Endothelial cell of umbilical vein (primary cell): Measurements from ENCODE around the gene PDSS2. TPM values are rescaled to one million over a fixed set of nuclear protein-coding genes. Genes with fewer than 3 reads are reported as not detected.

ENCODE experiments used
- BruUV-seq: library from RNA; stranded (reverse); fragments of 400-500 nt; replicated peaks from 2 replicates; lab custom pipeline; 2021; lab: Mats Ljungman, UMichigan
- CTCF ChIA-PET: fragments of 300-600, 350-600 bp; sonication (Branson Sonifier 250); formaldehyde crosslinking; loops from one replicate; lab custom pipeline; 2021; ENCODE audit warnings: antibody characterized with exemption, inconsistent platforms; lab: Charles Lee
- POLR2A ChIA-PET: fragments of 300-600, 350-600 bp; sonication (Branson Sonifier 250); formaldehyde crosslinking; loops from one replicate; lab custom pipeline; 2021; ENCODE audit warnings: antibody characterized with exemption, inconsistent platforms; lab: Charles Lee
- DNase-seq: peaks from one replicate; pipeline ENCODE4 v3.0.0-alpha.2; 2011; ENCODE audit warnings: low read depth, low spot score
- FAIRE-seq: peaks from 2 replicates; lab custom pipeline; 2011; peaks lifted over from hg19 to GRCh38; lab: Jason Lieb, UNC
- H2AFZ ChIP-seq: 2 replicates; pipeline ENCODE4 v1.6.0; 2012; ENCODE audit warnings: low read depth, low read length, control low read depth, inconsistent platforms
- H3K27ac ChIP-seq: 2 replicates; pipeline ENCODE4 v1.5.1; 2011; ENCODE audit warnings: low read depth, mild to moderate bottlenecking, control low read depth, low read length, moderate library complexity; ENCODE audit not compliant: insufficient read depth
- H3K27me3 ChIP-seq, 2 experiments: 2 replicates each; pipeline versions ENCODE4 v1.6.0 to v1.6.1; 2011; ENCODE audit warnings: low read length in 2 of 2, mixed read lengths in 1 of 2; ENCODE audit not compliant: control insufficient read depth in 2 of 2, insufficient read depth in 2 of 2
- H3K36me3 ChIP-seq, 2 experiments: 2 replicates in 1 of 2; 3 replicates in 1 of 2; pipeline ENCODE4 v1.5.1; 2011; ENCODE audit warnings: low read length in 2 of 2, mild to moderate bottlenecking in 1 of 2, moderate library complexity in 1 of 2; ENCODE audit not compliant: control insufficient read depth in 2 of 2, insufficient read depth in 2 of 2; ENCODE audit errors: extremely low read depth in 1 of 2
- H3K4me1 ChIP-seq: 3 replicates; pipeline ENCODE4 v1.5.1; 2011; ENCODE audit warnings: mild to moderate bottlenecking, low read length; ENCODE audit not compliant: control insufficient read depth, insufficient read depth; ENCODE audit errors: extremely low read depth
- H3K4me2 ChIP-seq: 2 replicates; pipeline ENCODE4 v1.6.1; 2011; ENCODE audit warnings: low read length, control low read depth, mixed read lengths; ENCODE audit not compliant: insufficient read depth
- H3K4me3 ChIP-seq, 3 experiments: fragments of 200-600 bp in 1 of 3; sonication (generic), shearing (Covaris generic) in 1 of 3; replicated peaks in 1 of 3; 2 replicates each; pipeline ENCODE4 v1.5.1; 2011 to 2016; ENCODE audit warnings: control low read depth in 3 of 3, low read length in 3 of 3, mild to moderate bottlenecking in 2 of 3, inconsistent platforms in 1 of 3, low read depth in 1 of 3, moderate library complexity in 1 of 3; ENCODE audit not compliant: insufficient read depth in 1 of 3
- H3K79me2 ChIP-seq: 2 replicates; pipeline ENCODE4 v1.6.0; 2012; ENCODE audit warnings: low read length, inconsistent platforms; ENCODE audit not compliant: control insufficient read depth, insufficient read depth
- H3K9ac ChIP-seq: replicated peaks from 2 replicates; pipeline ENCODE3; 2011; ENCODE audit warnings: low read length, control low read depth; ENCODE audit not compliant: insufficient read depth; ENCODE audit errors: extremely low read depth
- H3K9me1 ChIP-seq: replicated peaks from 3 replicates; pipeline ENCODE4 v1.6.0; 2011; ENCODE audit warnings: mild to moderate bottlenecking, low read length; ENCODE audit not compliant: control insufficient read depth, insufficient read depth; ENCODE audit errors: extremely low read depth
- H3K9me3 ChIP-seq: replicated peaks from 2 replicates; pipeline ENCODE4 v1.5.1; 2012; ENCODE audit warnings: low read length, inconsistent platforms; ENCODE audit not compliant: control insufficient read depth, insufficient read depth
- H4K20me1 ChIP-seq: replicated peaks from 2 replicates; pipeline ENCODE3; 2011; ENCODE audit warnings: mild to moderate bottlenecking, low read length; ENCODE audit not compliant: control insufficient read depth, insufficient read depth; ENCODE audit errors: extremely low read depth
- CTCF ChIP-seq, 2 donors: IDR thresholded peaks; 1 replicate in 1 of 2; 2 replicates in 1 of 2; pipeline ENCODE4 v1.5.1; 2011; ENCODE audit warnings: low read length in 2 of 2, mild to moderate bottlenecking in 2 of 2, moderate library complexity in 2 of 2, control low read depth in 1 of 2, inconsistent platforms in 1 of 2, low read depth in 1 of 2; ENCODE audit not compliant: insufficient read depth in 1 of 2; ENCODE audit errors: extremely low read depth in 1 of 2
- EZH2 ChIP-seq: IDR thresholded peaks from 2 replicates; pipeline ENCODE4 v1.6.1; 2012; ENCODE audit warnings: borderline replicate concordance, low read depth, mild to moderate bottlenecking, moderate library complexity, low read length, inconsistent platforms; ENCODE audit not compliant: severe bottlenecking
- FOS ChIP-seq: IDR thresholded peaks from 2 replicates; pipeline ENCODE4 v1.6.1; 2011; ENCODE audit warnings: mild to moderate bottlenecking, low read length, moderate library complexity, borderline replicate concordance; ENCODE audit not compliant: insufficient read depth
- GATA2 ChIP-seq: IDR thresholded peaks from 2 replicates; pipeline ENCODE4 v1.7.0; 2011; ENCODE audit warnings: low read depth, mild to moderate bottlenecking, moderate library complexity, mixed read lengths, low read length; ENCODE audit not compliant: insufficient read length, insufficient read depth
- JUN ChIP-seq: IDR thresholded peaks from 2 replicates; pipeline ENCODE4 v1.6.1; 2011; ENCODE audit warnings: borderline replicate concordance, low read depth; ENCODE audit not compliant: insufficient read length, insufficient read depth
- MAX ChIP-seq: IDR thresholded peaks from 2 replicates; pipeline ENCODE4 v1.6.1; 2011; ENCODE audit not compliant: insufficient read depth, insufficient read length
- MYC ChIP-seq: IDR thresholded peaks from one replicate; pipeline ENCODE4 v1.6.1; 2011; ENCODE audit warnings: mild to moderate bottlenecking, low read depth, low read length
- POLR2A ChIP-seq: IDR thresholded peaks from 2 replicates; pipeline ENCODE4 v1.6.1; 2012; ENCODE audit warnings: low read depth, mild to moderate bottlenecking, control low read depth, low read length
- POLR2AphosphoS5 ChIP-seq: IDR thresholded peaks from 2 replicates; pipeline ENCODE4 v1.6.1; 2012; ENCODE audit warnings: low read depth, mild to moderate bottlenecking, control low read depth, low read length, moderate library complexity; ENCODE audit not compliant: insufficient read depth
- dilution Hi-C: fragments of 300-500 bp; cut with MboI; formaldehyde crosslinking; loops from one replicate; pipeline ENCODE4 v1.15.0; 2019; ENCODE audit warnings: low sequenced_read_pairs; ENCODE audit not compliant: extremely low pct_ligation_motif_present
- intact Hi-C: fragments of 100-400 bp; cut with micrococcal nuclease; formaldehyde crosslinking; loops from one replicate; pipeline ENCODE4 v1.10.0; 2022
- polyA plus RNA-seq, 4 experiments: library from polyadenylated mRNA; depleted of rRNA in 3 of 4; stranded (reverse) in 3 of 4; unstranded in 1 of 4; fragments of >200 nt; gene quantifications; 2 replicates each; pipeline versions ENCODE4 v1.2.1 to v1.2.3, GENCODE V29; 2011 to 2012; ENCODE audit warnings: missing spikeins in 1 of 4
- small RNA-seq: library from RNA; depleted of rRNA; stranded (forward); fragments of <200 nt; gene quantifications from one replicate; pipeline ENCODE3, GENCODE V24; 2012; ENCODE audit warnings: low replicate concordance, low read depth; ENCODE audit not compliant: insufficient read depth, insufficient read length
- total RNA-seq: library from RNA; stranded (reverse); gene quantifications from 2 replicates; pipeline ENCODE4 v1.2.3, GENCODE V29; 2021

The PDSS2 gene
- total and polyA plus RNA-seq, 2 donors (not counting 3 experiments of a cell fraction or from before 2014, with no cell fraction given), result 7.6 to 9.3 TPM

- BruUV-seq, result no TSS peak
- no peak overlapping the region for H3K4me3 ChIP-seq
- H3K4me1 ChIP-seq, result no peaks in the 10 kb centered on the region
- no peak for TF ChIP-seq POLR2AphosphoS5
- TF ChIP-seq EZH2, result no peak
- no peak for TF ChIP-seq MAX
- no peak for TF ChIP-seq GATA2
- TF ChIP-seq POLR2A, result no peak
- TF ChIP-seq FOS, result no peak
- TF ChIP-seq CTCF (IDR thresholded peaks at IDR 0.05; ENCODE audit: extremely low read depth in 1 of 2, insufficient read depth in 1 of 2, low read depth in 1 of 2, low read length in 2 of 2), result no peak
- TF ChIP-seq JUN, result no peak
- no peak for TF ChIP-seq MYC
- no peaks in the 10 kb centered on the region for H3K79me2 ChIP-seq
- H3K4me2 ChIP-seq, result no peak overlapping the region
- no peak overlapping the region for H3K27ac ChIP-seq
- H3K36me3 ChIP-seq, result no peaks in the 10 kb centered on the region
- H3K9me3 ChIP-seq, result no peaks in the 10 kb centered on the region
- no peaks in the 10 kb centered on the region for H3K27me3 ChIP-seq
- H3K9ac ChIP-seq, result no peak overlapping the region
- FAIRE-seq (no peak), DNase-seq (no peak)
- CTCF ChIA-PET, result interaction anchor here (2.0 kb wide), 1 partner anchor 11 kb away, joined by 15 read pairs; no protein-coding TSS in a partner anchor
- H4K20me1 ChIP-seq, result no peaks in the 10 kb centered on the region
- H2AFZ ChIP-seq, result no peak overlapping the region
- H3K9me1 ChIP-seq, result no peaks in the 10 kb centered on the region
- dilution Hi-C loops (no loop called here), intact Hi-C loops (no loop called here)
- POLR2A ChIA-PET, result no interaction called here
Observed at GRCh38 chr6:107103082-107103481, 356.3 kb downstream of the PDSS2 start.

Small RNA genes within 50 kb of the gene (small RNA-seq; reads per million reads assigned to genes)
- not detected for gene AL591516.1
- gene RNU6-1299P, result not detected

Other genes with a start within 250 kb of the PDSS2 start
- gene SOBP, start 30.6 kb upstream of the PDSS2 start, total RNA-seq, result 6.1 and 6.6 TPM in 2 replicates
- 0.30 and 0.35 TPM in 2 replicates for gene SOBP, start 30.6 kb upstream of the PDSS2 start, polyA plus RNA-seq